Dedifferentiated amniotic fluid mesenchymal stem cell (primary cell): ENCODE measurements around the gene TP53I13.

Experiments
- DNase-seq: peaks from one replicate; pipeline ENCODE4 v3.0.0-alpha.2; 2016; ENCODE audit errors: extremely low spot score

The TP53I13 gene

DNA sequence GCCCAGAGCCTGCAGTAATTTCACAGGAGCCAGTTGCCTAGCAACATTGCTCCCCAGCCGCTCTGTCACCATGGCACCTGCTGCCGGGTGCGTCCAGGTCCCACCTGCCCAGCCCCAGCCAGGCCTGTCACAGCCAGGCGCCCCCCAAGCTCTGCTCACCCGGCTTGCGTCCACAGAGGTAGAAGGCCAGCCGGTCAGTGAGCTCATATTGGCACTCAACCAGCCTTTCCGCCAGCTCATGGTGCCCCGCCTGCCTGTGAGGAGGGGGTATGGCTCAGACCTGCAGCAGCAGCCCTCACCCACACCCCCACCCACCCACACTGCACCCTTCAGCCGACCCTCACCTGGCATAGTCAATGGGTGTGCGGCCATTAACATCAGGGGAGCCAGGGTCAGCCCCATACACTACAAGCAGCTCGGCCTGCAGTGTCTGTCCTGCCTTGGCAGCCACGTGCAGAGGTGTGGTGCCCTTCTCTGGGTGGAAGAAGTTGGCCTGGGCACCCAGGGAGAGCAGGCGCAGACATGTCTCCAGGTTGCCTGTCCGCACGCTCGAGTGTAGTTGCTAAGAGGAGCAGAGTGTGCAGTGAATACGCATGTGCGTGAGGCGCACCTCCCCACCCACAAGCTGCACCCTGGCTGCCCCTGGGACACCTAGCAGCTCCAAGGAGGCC is 13.2 kb downstream of the TP53I13 start:
- DNase-seq = no peak

DNA sequence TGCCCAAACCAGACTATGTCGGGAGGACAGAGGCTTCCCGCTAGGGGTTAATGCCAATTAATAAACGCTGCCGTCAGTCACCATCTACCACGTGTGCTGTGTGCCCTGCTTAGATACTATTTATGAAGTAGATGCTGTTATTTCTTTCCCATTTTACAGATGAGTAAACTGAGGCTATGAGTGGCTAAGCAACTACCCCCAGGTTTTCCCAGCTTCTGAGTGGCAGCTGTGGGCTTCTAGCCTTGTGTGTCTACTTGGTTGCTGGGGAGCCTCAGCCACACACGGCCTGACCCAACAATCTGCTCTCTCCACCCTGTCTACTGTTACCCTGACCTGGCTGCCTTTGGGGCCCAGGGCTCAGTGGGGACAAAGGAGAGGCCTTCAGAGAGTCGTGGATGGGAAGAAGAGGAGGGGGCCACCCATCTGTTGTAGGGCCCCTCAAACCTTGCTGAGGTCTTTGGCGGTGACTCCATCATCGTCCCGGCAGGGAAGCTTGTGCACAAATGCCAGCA is 13.8 kb downstream of the TP53I13 start:
- no peak for DNase-seq

DNA sequence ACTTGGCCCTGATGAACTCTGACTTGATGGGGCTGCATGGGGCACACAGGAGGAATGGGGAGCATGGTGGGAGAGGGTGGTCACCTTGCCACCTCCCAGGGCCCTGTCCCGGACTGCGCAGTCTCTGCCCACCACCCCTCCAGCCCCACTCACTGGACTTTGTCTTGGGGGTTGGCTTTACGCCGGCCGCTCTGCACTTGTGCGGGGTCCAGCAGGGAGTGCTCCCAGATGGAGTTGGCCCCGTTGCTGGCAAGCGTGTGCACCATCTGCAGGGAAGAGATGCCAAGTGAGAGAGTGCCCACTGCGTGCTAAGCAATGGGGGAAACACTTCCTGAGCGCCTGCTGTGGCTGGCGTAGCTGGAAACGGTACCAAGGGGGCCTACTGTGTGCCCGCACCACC is 14.3 kb downstream of the TP53I13 start:
- DNase-seq = no peak

DNA sequence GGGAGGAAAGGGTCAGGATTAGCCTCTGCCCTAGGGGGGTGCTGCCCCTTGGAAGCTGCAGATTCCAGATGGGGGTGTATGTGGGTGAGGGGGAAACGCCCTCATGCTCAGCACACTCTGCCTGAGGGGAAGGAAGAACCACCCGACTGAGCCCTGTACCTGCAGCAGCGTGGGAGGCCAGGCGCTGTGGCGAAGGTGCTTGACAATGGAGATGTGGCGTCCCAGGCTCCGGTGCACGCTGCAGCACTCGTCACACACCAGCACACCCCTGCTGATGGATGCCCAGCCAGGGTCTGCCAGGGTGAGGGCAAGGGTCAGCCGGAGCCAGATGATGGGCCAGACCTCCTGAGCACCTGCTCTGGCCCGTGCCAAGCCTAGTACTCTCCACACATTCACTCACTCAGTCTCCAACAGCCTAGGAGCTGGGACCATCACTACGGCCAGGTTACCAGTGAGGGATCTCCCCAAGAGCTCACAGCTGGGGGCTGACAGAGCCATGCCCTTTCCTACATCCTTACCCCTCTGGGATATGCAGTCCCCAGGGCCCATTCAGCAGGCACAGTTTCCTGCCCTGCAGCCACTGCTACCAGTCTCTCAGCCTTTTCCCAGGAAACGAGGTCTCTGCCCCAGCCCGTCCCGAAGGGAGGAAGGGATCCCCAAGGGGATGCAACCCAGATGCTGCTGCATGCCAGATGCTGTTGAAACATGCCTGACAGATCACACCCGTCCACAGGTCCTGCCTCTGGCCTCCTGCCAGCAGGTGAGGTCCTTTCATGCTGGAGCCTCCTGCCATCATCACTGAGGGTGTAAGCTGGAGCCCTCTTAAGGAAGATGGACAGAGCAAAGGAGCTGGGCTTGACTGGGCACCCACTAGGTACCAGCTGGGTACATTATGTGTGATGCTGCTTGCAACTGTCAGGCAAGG is 15.1 kb downstream of the TP53I13 start:
- no peak for DNase-seq

DNA sequence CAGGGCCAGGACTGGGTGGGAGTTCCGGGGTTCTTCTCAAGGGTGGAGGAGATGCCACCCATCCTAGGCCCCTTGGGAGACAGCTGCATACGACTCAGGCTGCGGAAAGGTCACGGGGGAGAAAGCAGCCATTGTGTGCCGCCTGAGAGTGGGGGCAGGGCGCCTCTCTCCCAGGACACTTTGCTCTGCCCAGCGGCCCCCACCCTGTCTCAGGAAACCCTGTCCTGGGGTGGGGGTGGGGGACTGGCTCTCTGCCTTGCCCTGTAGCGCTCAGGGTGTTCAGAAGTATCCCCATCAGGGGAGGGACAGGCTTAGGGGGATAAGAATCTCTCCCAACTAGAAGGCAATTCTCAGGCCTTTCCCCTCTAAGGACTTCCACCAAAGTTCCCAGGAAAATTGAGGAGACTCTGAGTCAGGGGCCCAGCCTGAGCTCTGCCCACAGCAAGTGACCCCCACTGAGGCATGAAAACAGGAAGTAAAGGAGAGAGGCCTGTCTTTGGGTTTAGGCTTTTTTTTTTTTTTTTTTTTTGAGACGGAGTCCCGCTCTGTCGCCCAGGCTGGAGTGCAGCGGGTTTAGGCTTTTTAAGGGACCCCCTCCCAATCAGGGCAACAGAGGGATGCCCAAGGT is 16.1 kb downstream of the TP53I13 start:
- DNase-seq = no peak

DNA sequence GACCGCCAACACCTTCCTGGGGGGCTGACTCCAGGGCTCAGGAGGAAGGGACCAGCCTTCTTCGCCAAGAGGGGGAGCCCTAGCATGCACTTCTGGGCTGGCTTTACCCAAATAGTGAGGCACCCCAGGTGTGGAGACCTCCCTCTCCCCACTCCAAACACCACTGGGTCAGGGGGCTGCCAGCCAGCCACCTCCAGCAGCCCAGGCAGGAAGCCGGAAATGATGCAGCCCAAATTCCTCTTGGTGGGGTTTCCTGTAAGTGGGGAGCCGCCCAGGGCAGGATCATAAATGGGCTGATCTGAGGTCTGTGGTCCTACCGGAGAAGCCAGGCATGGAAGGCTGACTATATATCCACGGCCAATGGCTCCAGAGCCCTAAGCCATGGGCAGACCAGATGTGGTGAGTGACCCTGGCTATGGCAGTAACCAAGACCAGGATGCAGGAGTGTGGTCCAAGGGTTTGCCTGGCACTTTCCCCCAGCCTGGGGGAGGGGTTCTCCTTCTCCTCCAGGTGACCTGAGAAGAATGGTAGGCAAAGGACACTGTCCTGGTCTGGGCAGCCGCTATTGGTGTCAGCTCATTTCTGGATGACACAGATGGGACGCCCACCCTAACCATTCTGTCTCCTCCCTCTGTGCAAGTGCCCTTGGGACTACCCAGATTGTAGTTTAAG is 16.7 kb downstream of the TP53I13 start:
- no peak for DNase-seq

DNA sequence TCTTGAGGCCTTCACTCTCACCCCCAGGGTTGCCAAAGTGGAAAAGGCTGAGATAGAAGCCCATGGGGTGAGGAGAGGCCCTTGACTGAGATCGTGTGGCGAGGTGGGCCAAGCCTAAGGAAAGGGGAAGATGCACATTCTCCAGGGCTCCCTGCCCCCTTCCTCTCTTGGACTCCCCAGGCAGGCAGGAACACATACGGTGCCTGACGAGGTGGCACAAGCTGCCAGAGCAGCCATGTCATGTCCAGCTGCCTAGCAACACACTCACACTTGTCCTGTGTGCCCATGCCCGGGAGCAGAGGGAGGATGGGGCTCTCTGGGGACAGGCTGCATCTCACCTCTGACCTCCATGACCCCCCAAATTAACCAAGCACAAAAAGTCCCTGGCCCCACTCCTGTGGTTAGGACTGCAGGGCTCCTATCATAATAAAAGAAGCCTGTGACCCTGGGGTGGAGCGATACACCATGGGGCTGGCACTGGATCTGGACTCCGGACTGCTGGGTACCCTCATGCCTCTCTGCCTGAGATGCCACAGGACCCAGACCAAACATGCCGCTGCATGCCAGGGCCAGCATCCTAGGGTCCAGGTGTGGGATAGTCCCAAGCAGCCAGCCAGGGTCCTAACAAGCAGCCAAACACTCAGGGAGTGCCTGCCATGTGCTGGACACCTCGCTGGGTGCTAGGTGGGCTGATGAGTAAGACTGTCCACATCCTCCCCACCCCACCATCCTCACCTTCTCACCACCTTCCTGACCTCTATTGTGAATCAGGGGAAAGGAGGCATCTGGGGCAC is 18.4 kb downstream of the TP53I13 start:
- no peak for DNase-seq

DNA sequence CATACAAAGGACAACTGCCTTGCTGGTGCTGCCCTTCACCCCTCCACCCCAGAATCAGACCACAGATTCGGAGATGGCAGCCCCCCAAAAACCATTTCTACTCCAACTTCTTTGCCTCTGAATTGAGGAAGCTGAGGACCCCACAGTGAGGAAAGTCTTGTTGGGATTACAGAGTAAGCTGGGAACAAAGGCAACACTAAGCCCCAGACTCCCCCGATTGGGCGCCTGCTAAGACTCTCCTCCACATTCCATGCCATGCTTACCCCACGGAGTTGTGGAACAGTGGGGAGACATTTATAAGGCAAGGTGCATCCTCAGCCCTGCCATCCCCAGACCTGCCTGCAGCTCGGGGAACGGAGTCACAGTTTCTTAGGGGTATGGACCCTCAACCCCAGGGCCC is 19.1 kb downstream of the TP53I13 start:
- no peak for DNase-seq

DNA sequence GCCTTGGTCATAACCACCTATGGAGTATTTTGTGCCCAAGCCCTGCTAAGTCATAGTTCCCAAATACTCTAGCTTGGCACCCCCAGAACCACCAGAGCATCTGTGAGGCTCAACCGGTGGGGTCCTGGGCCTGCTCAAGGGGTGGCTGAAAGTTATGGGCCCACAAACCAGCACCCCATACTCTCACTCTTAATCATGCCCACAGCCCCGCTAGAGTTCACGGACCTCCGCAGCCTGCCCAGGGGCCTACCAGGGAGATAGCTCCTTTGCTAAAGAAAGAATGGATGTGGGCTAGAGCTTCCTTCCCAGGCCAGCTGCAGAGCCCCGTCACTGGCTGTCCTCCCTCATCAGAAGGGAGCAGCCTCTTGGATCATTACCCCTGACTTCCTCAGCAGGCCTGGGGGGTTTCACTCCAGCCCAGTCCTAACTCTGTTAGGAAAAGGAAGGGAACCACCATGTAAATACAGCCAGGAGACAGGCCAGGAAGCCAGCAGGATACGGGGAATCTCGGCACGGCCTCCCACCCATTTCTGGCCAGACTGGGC is 19.6 kb downstream of the TP53I13 start:
- DNase-seq = no peak

DNA sequence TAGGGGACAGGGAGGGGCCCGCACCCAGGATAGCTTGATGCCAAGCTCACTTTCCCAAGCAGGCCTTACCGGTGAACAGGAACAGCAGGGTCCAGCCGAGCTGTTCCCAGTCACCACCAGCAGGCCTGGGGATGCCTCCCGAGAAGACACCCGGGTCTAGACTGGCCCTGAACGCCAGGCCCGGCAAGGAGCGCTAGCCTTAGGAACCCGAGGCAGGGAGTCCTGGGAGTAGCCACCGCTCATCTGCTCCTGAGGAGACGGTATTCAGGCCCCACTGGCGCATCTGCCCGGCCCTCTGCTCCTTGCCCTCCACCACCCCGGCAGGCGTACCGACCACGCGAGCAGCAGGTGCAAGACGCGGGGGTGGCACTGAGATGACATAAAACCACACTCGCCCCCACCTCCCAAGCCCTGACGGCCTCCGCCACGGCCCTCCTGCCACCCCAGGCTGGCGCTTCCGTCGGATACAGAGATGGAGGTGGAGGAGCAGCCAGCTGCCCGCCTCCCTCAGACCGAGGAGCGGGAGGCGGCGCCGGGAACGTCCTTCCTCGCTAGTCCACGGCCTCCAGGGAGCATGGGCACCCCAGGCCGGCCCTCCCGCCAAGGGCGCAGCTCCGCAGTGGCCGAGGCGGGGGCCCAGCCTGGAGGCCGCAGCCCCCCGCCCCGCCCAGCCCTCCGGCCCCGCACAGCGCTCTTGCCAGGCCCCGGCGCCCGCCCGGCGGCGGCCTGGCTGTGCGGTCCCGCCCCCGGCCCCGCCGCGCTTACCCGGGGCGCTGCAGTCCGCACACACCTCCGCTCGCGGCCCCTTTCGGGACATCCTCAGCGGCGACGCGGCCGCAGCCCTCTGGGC is 20.3 kb downstream of the TP53I13 start:
- DNase-seq = no peak

DNA sequence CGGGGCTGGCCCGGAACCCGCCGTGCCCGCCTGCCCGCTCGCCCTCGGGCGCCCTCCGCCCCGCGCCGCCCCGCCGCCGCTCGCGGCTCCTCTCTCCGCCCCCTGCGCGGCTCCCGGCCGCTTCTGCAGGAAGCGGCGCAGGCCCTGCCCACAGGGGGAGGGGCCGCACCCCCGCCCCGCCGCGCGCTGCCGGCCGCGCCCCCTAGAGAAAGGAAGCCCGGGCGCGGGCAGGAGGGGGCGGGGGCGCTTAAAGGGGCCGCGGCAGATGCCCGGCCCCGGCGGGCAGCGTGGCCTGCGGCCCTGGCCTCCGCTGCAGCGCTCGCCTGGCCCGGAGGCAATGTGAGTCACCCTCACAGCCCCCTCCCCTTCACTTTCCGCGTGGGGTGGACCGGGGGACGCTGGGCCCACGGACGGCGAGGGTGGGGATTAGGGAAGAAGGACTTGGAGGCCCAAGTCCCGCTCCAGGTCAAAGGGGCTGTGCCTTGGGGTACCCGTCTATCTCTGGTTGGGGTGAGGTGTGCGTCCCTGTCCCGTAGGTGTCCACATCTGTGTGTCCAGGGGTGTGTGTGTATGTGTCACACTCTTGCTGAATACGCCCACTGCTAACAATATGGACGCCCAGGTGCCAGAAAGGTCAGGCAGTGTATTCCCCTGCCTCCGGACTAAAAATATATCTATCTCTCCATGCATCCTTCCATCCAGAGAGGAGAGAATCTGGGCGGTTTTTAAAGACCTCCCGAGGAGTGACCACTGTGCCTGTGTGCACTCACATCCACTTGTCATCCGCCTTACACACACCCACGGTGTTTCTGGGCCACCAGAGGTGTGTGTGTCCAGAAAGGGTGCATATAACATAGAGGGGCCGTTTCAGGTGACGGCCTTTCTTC is 21.3 kb downstream of the TP53I13 start, which contains the start of gene GIT1:
Gene GIT1, minus strand, starts transcription at position 125 of the 887 bp plus-strand sequence. CDS start 270 bp downstream, outside the sequence.
- DNase-seq = peak; percentile 73

DNA sequence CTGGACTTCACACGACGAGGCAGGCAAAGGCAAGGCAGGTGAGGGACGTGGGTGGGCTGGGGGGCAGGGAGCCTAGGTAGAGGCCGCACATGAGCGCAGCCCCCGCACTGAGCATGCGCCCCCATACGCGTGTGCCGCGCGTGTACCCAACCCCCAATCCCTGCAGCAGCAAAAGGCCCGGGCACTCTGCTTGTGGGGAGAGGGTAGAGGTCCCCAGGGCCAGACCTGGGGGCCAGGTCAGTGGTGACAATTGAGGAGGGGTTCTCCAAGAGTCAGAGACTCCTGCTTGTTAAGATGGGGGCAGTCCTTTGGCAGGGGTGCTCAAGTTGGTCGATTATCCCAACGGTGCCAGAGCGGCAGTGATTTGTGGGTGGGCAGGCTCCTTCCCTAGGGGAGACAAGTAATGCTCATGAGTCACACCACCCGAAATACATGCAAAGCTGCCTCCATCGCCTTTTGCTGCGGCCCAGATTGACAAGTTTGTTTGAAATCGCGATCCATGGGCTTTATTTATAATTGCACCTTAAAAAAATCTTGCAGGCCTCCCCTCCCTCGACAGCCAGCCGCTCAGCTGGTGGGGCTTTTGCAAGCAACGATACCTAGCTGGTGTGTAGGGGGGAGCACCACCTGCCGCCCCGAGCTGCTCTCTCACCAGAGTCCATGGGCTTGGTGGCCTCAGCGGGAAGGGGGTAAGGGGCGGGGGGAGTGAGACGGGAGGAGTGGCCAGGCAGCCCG is 22.1 kb downstream of the TP53I13 start:
- no peak for DNase-seq

DNA sequence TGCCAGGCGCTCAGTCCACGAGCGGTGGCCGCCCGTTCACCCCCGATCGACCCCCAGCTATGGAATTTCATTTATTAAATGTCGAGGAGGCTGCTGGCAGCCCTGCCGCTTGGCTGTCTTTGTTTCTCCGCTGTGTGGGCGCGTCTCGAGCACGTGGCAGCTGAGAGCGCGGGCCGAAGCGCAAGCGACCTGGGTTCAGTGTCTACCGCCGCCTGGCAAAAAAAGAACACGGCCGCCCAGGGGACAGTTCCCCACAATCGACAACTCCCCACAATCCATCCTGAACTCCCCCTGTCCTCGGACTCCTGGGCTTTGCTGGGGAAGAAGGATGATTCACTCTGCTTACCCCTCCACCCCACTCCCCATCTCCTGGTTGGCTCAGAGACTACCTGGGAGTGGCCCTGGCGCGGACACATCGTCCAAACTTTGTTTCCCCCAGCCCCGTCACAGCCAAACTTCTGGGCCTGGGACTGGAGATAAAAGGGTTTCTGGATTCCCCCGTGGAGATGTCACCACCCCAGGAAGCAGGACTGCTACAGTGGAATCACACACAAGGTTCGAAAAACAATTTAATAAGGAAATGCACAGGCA is 22.7 kb downstream of the TP53I13 start:
- peak; percentile 41 for DNase-seq

DNA sequence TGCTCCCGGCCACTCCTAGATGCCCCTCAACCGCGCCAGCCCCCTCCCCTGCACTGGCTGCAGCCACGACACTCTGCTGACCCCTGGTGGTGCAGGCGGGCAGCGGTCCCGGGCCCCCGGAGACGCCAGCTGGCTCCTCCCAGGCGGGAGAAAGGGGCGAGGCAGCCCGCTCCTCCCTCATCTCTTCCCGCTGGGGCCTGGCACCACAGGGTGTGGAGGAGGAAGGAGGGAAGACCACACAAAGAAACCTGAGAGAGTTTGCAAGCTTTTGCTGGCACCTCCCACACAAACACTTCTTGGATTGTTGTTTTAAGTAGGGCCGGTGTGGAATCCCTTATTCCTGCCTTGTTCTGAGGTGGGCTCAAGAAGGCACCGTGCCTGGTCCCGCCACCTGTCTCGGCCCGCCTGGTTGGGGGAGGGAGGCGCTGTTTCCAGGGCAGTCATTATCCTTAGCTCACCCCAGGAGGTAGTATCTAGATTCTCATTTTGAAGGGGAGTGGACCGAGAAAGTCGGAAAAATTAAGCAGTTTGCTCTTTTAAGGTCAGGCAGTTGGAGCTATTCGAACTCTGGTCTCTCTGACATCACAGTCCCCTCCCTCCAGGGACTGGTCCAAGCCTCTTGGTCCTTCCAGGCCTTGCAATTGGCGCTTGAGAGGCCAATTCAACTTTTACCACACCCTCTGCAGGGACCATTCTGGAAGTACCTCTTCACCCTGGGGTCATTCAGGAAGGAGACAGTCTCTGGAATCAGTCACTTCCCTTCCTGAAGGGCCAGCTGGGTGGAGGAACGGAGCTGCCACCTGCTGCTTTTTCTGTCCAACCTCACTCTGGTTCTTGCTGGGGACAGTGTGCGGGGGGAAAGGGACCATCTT is 23.5 kb downstream of the TP53I13 start:
- peak; percentile 69 for DNase-seq

DNA sequence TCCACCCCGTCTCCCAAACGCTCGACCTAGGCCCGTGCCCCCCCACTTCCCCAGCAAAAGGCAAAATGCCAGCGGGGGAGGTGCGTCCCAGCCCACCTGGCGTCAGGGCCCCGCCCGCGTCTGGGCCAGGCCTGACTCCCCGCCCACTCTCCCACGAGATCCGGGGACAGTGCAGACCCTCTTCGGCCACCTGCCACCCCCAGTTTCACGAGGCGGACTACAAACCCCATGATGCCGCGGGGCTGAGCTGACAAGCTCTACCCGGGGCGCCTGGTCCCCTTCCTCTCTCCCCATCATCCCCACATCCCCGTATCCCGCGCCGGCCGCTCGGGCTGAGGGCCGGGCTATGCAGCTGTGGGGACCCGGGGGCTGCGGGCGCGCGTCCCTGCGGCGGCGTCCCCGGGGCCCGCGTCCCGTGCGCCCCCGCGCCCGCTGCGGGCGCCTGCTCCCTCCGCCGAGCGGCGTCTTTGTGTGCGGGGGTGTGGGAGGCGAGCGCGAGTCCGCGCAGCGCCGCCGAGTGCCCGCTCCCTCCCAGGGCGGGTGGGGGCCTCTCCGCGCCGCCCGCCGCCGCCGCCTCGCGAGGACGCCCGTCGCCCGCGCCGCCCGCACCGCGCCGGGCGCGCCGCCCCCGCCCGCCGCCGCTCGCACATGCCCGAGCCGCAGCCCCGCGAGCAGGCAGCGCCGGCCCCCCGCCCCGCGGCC is 24.5 kb downstream of the TP53I13 start, which contains the start of gene ANKRD13B:
Gene ANKRD13B, plus strand, starts transcription at position 283 of the 702 bp plus-strand sequence. CDS start 490 bp downstream, outside the sequence.
- no peak for DNase-seq
